ENCODE results near the gene BIN1.

Gene BIN1

DNA sequence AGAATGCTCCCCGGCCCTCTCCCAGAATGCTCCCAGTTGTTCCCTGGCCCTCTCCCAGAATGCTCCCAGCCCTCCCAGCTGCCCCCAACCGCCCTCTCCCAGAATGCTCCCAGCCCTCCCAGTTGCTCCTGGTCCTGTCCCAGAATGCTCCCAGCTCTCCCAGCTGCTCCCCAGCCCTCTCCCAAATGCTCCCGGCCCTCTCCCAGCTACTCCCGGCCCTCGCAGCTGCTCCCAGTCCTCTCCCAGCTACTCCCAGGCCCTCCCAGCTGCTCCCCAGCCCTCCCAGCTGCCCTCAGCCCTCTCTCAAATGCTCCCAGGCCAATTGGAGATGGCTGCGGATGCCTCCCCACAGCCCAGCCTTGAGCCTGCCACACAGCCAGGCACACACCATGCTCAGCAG lies 31.1 kb downstream of the BIN1 start:
- no peak for DNase-seq (ENCODE audit: low read depth)

DNA sequence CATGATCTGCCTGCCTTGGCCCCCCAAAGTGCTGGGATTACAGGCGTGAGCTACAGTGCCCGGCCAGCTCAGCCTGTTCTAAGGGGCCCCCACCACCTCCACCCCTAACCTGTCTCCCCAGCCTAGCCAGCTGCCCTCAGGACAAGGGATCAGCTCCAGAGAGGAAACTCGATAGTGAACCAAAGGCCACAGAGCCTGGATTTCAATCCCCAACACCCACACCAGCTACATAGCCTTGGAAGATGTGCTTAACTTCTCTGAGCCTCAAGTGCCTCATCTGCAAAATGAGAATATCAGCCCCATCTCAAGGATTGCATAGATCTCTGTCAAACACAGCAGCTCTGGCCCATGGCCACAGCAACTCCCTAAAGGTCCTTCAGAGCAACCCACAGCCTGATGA lies 32.0 kb downstream of the BIN1 start:
- no peak for DNase-seq (ENCODE audit: low read depth)

- no peak for DNase-seq (ENCODE audit: low read depth)
Observed at GRCh38 chr2:127074358-127074757, 32.6 kb downstream of the BIN1 start.

DNA sequence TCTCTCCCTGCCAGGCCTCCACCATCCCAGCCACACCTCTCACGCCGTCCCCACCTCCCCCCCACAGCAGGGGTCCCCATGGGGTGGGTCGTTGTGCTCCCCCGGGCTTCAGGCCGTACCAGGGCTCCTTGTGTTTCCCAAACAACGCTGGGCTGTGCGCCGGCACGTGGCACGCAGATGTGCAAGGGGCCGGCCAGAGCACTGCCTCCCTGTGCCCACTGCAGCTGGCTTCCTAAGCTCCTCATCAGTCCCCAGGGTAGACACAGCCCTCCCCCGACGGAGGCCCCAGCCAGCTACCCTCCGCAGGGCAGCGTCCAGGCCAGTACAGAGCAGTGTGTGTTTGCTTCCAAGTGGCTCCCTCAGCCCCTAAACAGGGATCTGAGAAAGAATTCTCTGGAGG lies 34.0 kb downstream of the BIN1 start:
- DNase-seq (ENCODE audit: low read depth): no peak

DNA sequence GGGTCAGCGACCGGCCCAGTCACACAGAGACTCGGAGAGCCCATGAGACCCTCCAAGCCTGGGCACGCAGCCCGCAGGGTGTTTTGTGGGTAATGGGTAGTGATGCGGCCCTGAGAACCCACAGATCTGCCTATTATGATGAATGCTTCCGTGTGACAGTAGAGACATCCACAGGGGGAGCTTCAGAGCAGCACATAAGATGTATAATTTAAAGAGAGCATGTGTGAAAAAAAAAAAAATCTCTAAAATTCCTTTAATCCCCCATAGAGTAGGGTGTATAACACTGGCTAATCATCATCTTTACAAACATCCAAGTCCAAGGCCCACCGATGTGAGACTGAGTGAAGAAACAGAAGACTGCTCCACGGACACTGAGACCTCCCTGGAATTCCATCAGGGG lies 34.6 kb downstream of the BIN1 start:
- no peak for DNase-seq (ENCODE audit: low read depth)

GRCh38 chr2:127071901-127072328 lies 35.0 kb downstream of the BIN1 start:
- no peak for DNase-seq (ENCODE audit: low read depth)

GRCh38 chr2:127070221-127070620 lies 36.7 kb downstream of the BIN1 start:
- no peak for DNase-seq (ENCODE audit: low read depth)

DNA sequence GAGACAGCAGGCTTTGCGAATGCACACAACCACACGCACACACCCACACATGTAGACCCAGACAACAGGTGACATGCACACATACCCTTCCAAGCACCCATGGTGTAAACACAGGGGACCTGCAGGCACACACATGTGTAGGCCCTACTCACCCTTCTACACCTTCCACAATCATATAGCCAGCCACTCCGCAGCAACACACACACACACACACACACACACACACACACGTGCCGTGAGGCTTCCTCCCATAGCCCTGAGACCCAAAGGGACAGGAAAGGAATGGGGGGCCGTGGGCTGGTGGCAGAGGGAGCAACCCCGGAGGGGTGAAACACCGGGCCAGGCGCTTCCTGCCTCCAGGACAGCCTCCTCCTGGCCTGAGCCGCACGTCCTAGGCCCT lies 37.4 kb downstream of the BIN1 start:
- DNase-seq (ENCODE audit: low read depth): no peak

GRCh38 chr2:127069003-127069402 lies 38.0 kb downstream of the BIN1 start:
- no peak for DNase-seq (ENCODE audit: low read depth)

DNA sequence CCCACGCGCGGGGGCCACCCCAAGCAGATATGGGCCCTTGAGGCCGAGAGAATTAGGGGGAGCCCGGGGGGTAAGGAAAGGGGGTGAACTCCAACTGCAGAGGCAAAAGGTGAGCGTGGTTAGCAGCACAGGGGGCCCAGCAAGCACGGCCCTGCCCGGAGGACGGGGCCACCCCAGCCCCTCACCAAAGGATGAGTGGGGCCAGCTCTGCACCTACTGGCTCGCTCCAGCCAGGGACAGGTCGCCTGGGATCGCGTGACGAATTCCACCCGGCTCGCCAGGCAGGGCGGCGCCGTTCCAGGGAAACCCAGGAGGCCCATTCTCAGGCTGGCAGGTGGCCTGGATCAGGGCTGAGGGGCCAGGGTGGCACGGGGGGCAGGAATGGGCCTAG lies 38.6 kb downstream of the BIN1 start:
- no peak for DNase-seq (ENCODE audit: low read depth)

- DNase-seq (ENCODE audit: low read depth): peak; percentile 48
Observed at GRCh38 chr2:127067620-127068350, 39.2 kb downstream of the BIN1 start.

DNA sequence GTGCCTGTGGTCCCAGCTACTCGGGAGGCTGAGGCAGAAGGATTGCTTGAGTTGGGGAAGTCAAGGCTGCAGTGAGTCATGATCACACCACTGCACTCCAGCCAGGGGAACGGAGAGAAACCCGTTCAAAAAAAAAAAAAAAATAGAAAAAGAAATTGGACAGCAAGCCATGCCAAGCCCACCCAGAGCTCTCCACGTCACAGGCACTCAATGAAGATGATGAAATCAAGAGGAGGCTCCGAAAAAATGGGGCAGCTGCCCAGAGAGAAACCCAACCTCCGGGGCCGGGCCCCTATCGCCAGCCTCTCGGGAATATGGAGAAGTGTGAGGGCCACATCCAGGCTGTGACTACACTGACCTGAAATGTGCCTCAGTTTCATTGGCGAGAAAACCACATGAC lies 40.0 kb downstream of the BIN1 start:
- no peak for DNase-seq (ENCODE audit: low read depth)

DNA sequence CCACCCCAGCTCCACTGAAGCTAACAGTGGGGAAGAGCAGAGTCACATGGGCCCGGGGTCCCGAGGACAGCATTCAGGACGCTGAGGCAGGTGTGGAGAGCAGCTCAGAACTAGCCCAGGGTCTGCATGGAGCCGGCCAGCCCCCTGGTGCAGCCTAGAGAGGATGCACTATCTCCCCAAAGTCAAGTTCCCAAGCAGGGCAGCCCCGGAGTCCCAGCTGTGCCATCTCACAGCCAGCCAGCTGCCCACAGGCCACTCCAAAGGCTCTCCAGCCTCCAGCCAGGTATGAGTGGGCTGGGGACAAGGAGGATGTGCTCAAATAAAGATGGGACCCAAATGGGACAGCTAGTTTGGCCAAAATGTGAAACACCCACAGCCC lies 41.0 kb downstream of the BIN1 start:
- no peak for DNase-seq (ENCODE audit: low read depth)

DNA sequence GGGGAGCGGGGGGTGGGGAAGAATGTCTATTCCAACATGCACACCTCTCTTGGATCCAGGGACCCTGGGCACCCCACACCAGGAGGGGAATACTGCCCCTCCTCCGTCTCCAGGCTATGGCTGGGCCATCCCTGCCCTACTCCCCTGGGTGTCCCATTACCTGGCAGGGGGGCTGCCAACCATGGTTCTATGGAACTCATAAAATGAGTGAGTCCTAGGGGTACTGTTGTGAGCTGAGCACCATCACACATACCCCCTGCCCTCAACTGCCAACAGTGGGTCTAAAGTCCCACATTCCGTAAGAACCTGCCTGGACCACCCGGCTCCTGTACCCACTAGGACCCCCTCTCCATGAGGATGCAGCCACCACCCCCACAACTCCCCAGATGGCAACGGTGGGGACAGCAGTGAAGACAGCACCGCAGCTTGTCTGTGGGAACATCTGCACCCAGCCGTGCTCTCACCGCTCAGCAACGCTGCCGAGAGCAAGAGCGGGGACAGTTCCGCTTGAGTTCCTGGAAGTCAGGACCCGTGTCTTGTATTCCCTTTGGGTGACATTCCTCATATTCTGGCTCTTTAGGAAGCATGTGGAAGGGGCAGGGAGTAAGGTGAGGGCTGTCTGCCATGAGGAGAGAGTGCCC lies 41.5 kb downstream of the BIN1 start:
- no peak for DNase-seq (ENCODE audit: low read depth)

DNA sequence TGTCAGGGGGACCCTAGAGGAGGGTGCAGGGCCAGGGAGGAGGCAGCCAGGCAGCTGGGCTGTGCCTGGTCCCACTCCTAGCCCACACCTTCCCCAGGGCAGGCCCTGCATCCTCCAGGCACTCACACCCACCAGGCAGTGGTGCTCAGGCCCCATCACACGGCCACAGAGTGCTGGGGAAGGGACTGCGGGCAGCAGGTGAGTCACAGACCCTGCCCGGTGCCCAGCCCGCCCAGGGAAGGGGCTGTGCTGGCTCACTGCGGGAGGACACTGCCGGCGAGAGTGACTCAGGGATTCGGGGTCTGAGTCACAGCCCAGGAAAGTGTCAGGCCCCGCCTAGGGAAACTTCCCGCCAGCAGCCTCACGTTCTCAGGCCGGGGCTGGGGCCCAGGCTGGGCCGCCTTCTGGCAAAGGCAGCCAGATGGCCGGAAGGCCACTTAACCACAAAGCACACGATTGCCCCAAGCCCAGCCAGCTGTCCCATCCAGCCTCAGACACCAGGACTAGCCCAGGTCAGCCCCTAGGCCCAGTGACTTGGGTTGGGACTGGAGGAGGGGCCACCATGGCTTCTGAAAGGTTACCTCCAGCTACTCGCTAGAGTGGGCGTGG lies 42.2 kb downstream of the BIN1 start:
- DNase-seq (ENCODE audit: low read depth): peak; percentile 56

- no peak for DNase-seq (ENCODE audit: low read depth)
Observed at GRCh38 chr2:127063701-127064590, 43.0 kb downstream of the BIN1 start.

- DNase-seq (ENCODE audit: low read depth): no peak
Observed at GRCh38 chr2:127061375-127062273, 45.3 kb downstream of the BIN1 start.

DNA sequence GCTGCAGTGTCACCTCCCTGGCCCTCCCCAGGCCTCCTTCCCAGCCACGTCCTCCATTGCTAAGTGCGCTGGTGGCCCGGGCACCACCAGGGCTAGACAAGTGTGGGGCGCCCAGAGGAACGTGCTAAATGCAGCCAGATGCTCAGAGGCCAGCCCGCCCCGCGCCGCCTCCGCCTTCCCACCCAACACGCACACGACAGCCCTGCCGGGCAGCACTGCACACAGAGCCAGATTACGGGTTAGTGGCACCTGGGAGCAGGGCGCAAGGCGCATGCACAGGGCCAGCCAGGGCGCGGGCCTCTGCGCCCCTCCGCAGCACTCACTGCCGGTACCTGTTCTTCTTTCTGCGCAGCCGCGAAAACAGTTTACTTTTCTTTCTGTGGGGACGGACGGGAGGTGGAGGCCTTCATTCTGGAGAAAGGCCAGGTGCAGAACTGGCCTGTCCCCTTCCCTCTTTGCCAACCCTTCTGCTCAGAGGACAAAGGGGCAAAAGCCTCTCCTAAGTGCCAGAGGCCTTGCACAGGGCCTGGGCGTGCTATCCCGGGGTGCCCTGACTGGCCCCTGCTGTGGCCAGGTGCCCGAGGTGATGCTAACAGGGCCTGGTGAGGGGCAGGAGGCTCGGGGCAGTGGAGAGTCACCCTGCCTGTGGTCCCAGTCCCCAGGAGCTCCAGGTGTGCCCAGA lies 46.5 kb downstream of the BIN1 start:
- DNase-seq (ENCODE audit: low read depth): no peak

DNA sequence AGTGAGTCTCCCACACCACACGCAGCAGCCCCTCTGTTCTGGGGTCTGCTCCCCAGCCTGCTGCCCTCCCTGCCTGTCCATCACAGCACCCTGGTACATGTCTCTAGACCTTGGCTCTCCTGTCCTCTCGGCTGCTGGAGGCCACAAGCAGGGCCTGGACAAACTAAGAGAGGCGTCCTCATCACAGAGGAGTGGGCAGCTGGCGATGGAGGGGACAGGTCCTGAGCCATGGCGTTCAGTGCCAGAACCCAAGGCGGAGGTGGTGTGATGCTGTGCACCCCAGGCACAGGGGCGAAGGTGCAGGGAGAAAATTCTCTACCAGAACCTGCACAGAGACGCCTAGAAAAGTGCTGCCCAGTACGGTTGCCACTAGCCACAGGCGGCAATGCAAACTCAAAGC lies 47.4 kb downstream of the BIN1 start:
- no peak for DNase-seq (ENCODE audit: low read depth)

GRCh38 chr2:127058954-127059252 lies 48.1 kb downstream of the BIN1 start:
- DNase-seq (ENCODE audit: low read depth): no peak

All from activated T-helper 1 cell treated with Interleukin-2 at 50 U/mL for 16 hours (primary cell).